Stimulated activated effector memory CD8-positive, alpha-beta T cell treated with anti-CD3 and anti-CD28 coated beads, Interleukin-12 subunit alpha, Interleukin-12 subunit beta, amount 100 ng/mL, for 72 hours (primary cell): ENCODE measurements around the gene CSF1.
A peak's percentile ranks its signal among the peaks of the same experiment; 100 is the strongest.

ENCODE experiments used
- ATAC-seq: fragments of 150-1000 bp; cut with Tn5 transposase; 2 replicates; pipeline ENCODE4 v1.10.0; 2021
- DNase-seq, 2 donors: peaks; one replicate each; pipeline ENCODE4 v3.0.0; 2021 to 2022; ENCODE audit warnings: low spot score in 2 of 2
- H3K27ac Mint-ChIP-seq: one replicate; pipeline ENCODE4 v1.8.0; 2022; ENCODE audit warnings: mild to moderate bottlenecking, mixed read lengths
- H3K36me3 Mint-ChIP-seq: one replicate; pipeline ENCODE4 v1.8.0; 2022; ENCODE audit warnings: mild to moderate bottlenecking, mixed read lengths
- H3K4me1 Mint-ChIP-seq: one replicate; pipeline ENCODE4 v1.8.0; 2022; ENCODE audit warnings: mixed read lengths
- H3K4me3 Mint-ChIP-seq: one replicate; pipeline ENCODE4 v1.8.0; 2022; ENCODE audit warnings: mild to moderate bottlenecking, mixed read lengths
- H3K9me3 Mint-ChIP-seq: one replicate; pipeline ENCODE4 v1.8.0; 2022; ENCODE audit warnings: mixed read lengths

Gene CSF1

GRCh38 chr1:109905491-109905890, 5.2 kb upstream of the CSF1 start:
- H3K36me3 Mint-ChIP-seq: peaks cover 12% of the 10 kb centered on the region
- peak overlapping the region; percentile 58 for H3K4me3 Mint-ChIP-seq
- peaks cover 77% of the 10 kb centered on the region for H3K4me1 Mint-ChIP-seq
- H3K9me3 Mint-ChIP-seq: no peaks in the 10 kb centered on the region
- no peak for DNase-seq
- ATAC-seq: no peak
- H3K27ac Mint-ChIP-seq: peak overlapping the region; percentile 97

DNA sequence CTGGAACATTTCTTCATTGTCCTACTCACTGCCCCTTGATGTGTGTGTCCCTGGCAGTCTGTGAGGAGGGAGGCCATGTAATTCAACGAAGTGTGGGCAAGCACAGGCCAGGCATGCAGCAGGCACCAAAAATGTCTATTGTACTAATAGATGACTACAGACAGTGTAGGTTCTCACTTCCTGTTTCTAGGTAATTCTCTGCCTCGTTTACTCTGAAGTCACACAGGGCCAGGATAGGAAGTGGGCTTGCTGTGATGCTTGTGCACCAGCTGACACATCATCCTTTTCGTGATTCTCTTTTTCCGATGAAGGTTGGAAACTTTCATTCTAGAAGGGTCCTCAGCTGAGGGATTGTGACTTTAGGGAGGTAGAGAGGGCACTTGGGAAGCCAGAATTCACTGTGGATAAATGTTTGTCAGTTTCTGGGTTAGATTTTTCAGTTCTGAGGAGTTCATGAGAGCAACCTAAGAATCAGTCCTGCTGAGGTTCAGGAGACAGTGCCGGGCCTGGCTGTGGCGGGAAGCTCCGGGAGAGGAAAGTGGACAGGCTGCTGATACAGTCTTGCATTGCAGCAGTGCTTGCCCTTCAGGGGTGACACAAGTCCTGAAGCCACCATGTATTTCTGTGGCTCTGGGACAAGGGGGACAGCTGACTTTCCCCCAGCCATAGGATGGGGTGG, 4.3 kb upstream of the CSF1 start:
- ATAC-seq: peak; percentile 93
- DNase-seq: peak in 1 of 2 donors; percentile 74
- Mint-ChIP-seq H3K9me3 (no peaks in the 10 kb centered on the region), H3K4me3 (peak overlapping the region; percentile 58), H3K27ac (peak overlapping the region; percentile 97), H3K4me1 (peaks cover 71% of the 10 kb centered on the region), H3K36me3 (peaks cover 19% of the 10 kb centered on the region)

DNA sequence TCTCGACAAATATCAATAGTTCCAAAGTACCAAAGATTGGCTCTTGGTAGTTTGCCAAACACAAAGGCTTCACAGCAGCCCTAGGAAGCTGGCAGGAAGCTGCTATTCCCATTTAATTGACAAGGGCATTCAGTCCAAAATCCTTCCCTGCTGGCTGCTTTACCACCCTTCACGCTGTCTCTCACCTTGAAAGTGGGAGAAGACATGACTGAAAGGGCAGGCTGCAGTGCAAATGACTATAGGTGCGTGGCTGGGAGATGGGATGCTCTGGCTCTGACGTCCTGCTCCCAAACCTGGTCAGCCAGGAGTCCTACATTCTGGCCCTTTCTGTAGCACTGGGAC, 3.8 kb upstream of the CSF1 start:
- no peak for DNase-seq
- Mint-ChIP-seq H3K4me1 (peaks cover 71% of the 10 kb centered on the region), H3K9me3 (no peaks in the 10 kb centered on the region)

DNA sequence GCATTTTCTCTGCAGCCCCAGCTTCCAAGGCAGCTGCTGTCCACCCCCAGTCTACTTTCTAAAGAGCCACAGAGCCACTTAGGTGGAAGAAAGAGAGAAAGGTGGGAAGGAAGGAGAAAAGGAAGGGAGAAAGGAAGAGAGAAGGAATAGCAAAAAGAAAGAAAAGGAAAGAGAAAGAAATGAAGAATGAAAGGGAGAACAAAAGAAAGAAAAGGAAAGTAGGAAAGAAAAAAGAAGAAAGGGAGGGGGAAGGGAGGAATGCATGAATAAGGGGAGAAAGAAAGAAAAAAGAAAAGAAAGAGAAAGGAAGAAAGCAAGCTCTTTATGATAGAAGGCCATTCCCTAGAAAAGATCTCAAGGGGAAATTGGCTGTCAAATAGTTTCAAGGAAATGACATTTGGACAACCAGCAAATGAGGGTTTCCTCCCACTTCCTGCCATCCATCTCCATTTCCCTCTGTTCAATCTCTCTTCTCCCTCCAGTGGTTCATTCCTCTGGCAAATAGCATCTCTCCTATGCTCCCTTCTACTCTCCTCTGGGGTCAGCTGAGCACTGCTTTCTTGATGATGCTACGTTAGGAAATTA, 3.4 kb upstream of the CSF1 start:
- Mint-ChIP-seq H3K4me1 (peaks cover 71% of the 10 kb centered on the region), H3K36me3 (peaks cover 29% of the 10 kb centered on the region), H3K4me3 (peak overlapping the region; percentile 58), H3K9me3 (no peaks in the 10 kb centered on the region), H3K27ac (peak overlapping the region; percentile 97)
- ATAC-seq (no peak), DNase-seq (no peak)

More for the DNA sequence above, 3.8 kb upstream of the CSF1 start:
- Mint-ChIP-seq H3K36me3 (peaks cover 24% of the 10 kb centered on the region), H3K4me3 (peak overlapping the region; percentile 58), H3K27ac (peak overlapping the region; percentile 97)
- ATAC-seq: no peak

DNA sequence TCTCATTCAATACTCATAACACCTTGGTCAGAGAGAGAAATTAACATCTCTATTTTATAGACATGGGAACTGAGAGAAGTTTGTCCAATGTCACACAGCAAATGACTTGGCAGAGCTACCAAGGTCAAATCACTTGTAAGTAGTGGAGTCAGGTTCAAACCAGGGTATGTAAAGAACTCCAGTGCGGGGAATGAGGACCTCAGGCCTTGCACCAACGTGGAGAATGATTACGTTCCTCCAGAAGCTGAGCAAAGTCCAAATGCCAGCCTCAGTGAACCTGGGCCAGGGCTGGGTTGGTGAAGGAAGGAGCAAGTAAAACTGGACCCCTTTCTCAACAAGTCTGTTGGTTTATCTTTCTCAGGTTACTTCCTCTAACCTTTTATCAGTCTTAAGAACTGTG, 1.8 kb upstream of the CSF1 start:
- no peak overlapping the region for H3K27ac Mint-ChIP-seq
- H3K4me3 Mint-ChIP-seq: no peak overlapping the region
- DNase-seq (no peak), ATAC-seq (no peak)
- peaks cover 44% of the 10 kb centered on the region for H3K36me3 Mint-ChIP-seq
- H3K9me3 Mint-ChIP-seq: no peaks in the 10 kb centered on the region
- H3K4me1 Mint-ChIP-seq: peaks cover 79% of the 10 kb centered on the region

GRCh38 chr1:109909561-109909960, 1.1 kb upstream of the CSF1 start:
- H3K36me3 Mint-ChIP-seq: peaks cover 52% of the 10 kb centered on the region
- peaks cover 85% of the 10 kb centered on the region for H3K4me1 Mint-ChIP-seq
- H3K9me3 Mint-ChIP-seq: no peaks in the 10 kb centered on the region
- ATAC-seq (no peak), DNase-seq (no peak)
- H3K4me3 Mint-ChIP-seq: peak overlapping the region; percentile 92
- H3K27ac Mint-ChIP-seq: peak overlapping the region; percentile 91

- H3K36me3 Mint-ChIP-seq: peaks cover 66% of the 10 kb centered on the region
- ATAC-seq: peak; percentile 36
- H3K4me1 Mint-ChIP-seq: peaks cover 84% of the 10 kb centered on the region
Observed at GRCh38 chr1:109910963-109911798, 532 bp downstream of the CSF1 start.

GRCh38 chr1:109912214-109912861, 1.7 kb downstream of the CSF1 start:
- Mint-ChIP-seq H3K4me3 (peak overlapping the region; percentile 92), H3K9me3 (no peaks in the 10 kb centered on the region), H3K4me1 (peaks cover 84% of the 10 kb centered on the region), H3K27ac (peak overlapping the region; percentile 91), H3K36me3 (peaks cover 74% of the 10 kb centered on the region)
- no peak for DNase-seq
- ATAC-seq: no peak

More at GRCh38 chr1:109910963-109911798, 532 bp downstream of the CSF1 start:
- H3K27ac Mint-ChIP-seq: peak overlapping the region; percentile 91
- peak overlapping the region; percentile 92 for H3K4me3 Mint-ChIP-seq
- DNase-seq: peak in 1 of 2 donors; percentile 67
- no peaks in the 10 kb centered on the region for H3K9me3 Mint-ChIP-seq

- Mint-ChIP-seq H3K27ac (peak overlapping the region; percentile 91), H3K4me3 (peak overlapping the region; percentile 92), H3K4me1 (peaks cover 83% of the 10 kb centered on the region), H3K36me3 (peaks cover 79% of the 10 kb centered on the region), H3K9me3 (no peaks in the 10 kb centered on the region)
- ATAC-seq (no peak), DNase-seq (no peak)
Observed at GRCh38 chr1:109912873-109913272, 2.2 kb downstream of the CSF1 start.

DNA sequence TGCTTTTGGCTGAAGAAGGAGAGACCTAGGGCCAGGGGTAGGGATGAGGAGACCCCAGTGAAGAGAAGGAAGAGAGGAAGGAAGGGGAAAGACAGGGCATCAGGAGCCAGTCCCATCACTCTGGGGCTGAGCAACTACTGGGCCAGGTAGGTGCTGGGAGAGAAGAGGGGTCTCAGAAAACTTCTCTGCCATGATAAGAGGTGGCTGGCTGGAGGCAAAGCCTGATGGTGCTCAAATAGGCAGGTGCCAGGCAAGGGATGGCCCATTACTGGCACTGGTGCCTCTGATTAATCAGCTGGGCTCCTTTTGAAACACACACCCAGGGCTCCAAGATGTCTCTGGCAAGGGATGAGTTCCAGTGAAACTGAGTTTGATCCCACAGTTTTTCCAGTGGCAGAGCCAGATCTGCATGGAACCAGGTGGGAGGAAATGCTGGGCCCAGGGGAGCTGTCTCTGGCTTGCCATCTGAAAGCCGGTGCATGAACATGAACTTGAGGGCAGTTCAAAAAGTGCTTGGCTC, 2.8 kb downstream of the CSF1 start:
- H3K4me1 Mint-ChIP-seq: peaks cover 83% of the 10 kb centered on the region
- H3K36me3 Mint-ChIP-seq: peaks cover 84% of the 10 kb centered on the region
- H3K4me3 Mint-ChIP-seq: peak overlapping the region; percentile 92
- ATAC-seq (no peak), DNase-seq (no peak)
- H3K9me3 Mint-ChIP-seq: no peaks in the 10 kb centered on the region
- H3K27ac Mint-ChIP-seq: peak overlapping the region; percentile 91

GRCh38 chr1:109914587-109915240, 4.1 kb downstream of the CSF1 start:
- ATAC-seq: no peak
- Mint-ChIP-seq H3K4me3 (peak overlapping the region; percentile 92), H3K27ac (peak overlapping the region; percentile 69), H3K4me1 (peaks cover 77% of the 10 kb centered on the region), H3K36me3 (peaks cover 97% of the 10 kb centered on the region), H3K9me3 (no peaks in the 10 kb centered on the region)
- DNase-seq: no peak

- DNase-seq (no peak), ATAC-seq (no peak)
- Mint-ChIP-seq H3K27ac (no peak overlapping the region), H3K4me3 (no peak overlapping the region), H3K36me3 (peaks cover 100% of the 10 kb centered on the region), H3K9me3 (no peaks in the 10 kb centered on the region), H3K4me1 (peaks cover 67% of the 10 kb centered on the region)
Observed at GRCh38 chr1:109917051-109917767, 6.6 kb downstream of the CSF1 start.

- Mint-ChIP-seq H3K4me1 (peaks cover 67% of the 10 kb centered on the region), H3K36me3 (peaks cover 100% of the 10 kb centered on the region), H3K27ac (peak overlapping the region; percentile 85), H3K4me3 (no peak overlapping the region), H3K9me3 (no peaks in the 10 kb centered on the region)
- ATAC-seq: no peak
- DNase-seq: no peak
Observed at GRCh38 chr1:109917768-109918606, 7.3 kb downstream of the CSF1 start.
